Spleen (tissue), 7 donors: Measurements from ENCODE around the gene TCF7.

ENCODE experiments used
- CTCF ChIP-seq, 11 experiments: fragments of 200-600 bp in 7 of 11; fragments of 450-650 bp in 4 of 11; sonication (generic) in 4 of 11; IDR thresholded peaks in 8 of 11; conservative IDR thresholded peaks in 3 of 11; 1 replicate in 7 of 11; 2 replicates in 4 of 11; pipeline versions ENCODE4 v1.4.0 to v1.8.0; 2016 to 2021; ENCODE audit warnings: antibody characterized with exemption in 11 of 11, inconsistent platforms in 4 of 11, mild to moderate bottlenecking in 1 of 11
- POLR2AphosphoS5 ChIP-seq, 3 donors: sonication (generic); formaldehyde crosslinking; IDR thresholded peaks; one replicate each; pipeline ENCODE4 v1.5.1; 2017; ENCODE audit warnings: antibody characterized with exemption in 3 of 3
- donor health status: DM: no; HTN: no; CAD: no; lungs with moderate emphysema.
- donor health status: DM: no; HTN: no; CAD: no.
- donor health status: DM: no; HTN: no; CAD: no.

GRCh38 chr5:134101686-134102439 is 12.6 kb upstream of the TCF7 start:
- TF ChIP-seq CTCF (IDR thresholded peaks at IDR 0.05 in 8 of 11, conservative IDR thresholded peaks at IDR 0.05 in 3 of 11) (peak; percentile 62 to 93 (median 88)), POLR2AphosphoS5 (IDR thresholded peaks at IDR 0.05) (peak; percentile 28 to 64 (median 34))
